ENCODE data around the gene TMC3.

TMC3 gene

GRCh38 chr15:81343371-81343770 is 30.6 kb downstream of the TMC3 start:
- DNase-seq, result no peak

GRCh38 chr15:81341351-81341750 is 32.7 kb downstream of the TMC3 start:
- DNase-seq, result no peak

GRCh38 chr15:81339851-81340250 is 34.2 kb downstream of the TMC3 start:
- DNase-seq, result no peak

- DNase-seq, result no peak
Measured at GRCh38 chr15:81339321-81339720, 34.7 kb downstream of the TMC3 start.

- peak; percentile 71 for DNase-seq
Measured at GRCh38 chr15:81338170-81339007, 35.6 kb downstream of the TMC3 start.

GRCh38 chr15:81337713-81338157 is 36.3 kb downstream of the TMC3 start:
- DNase-seq, result no peak

GRCh38 chr15:81337241-81337640 is 36.8 kb downstream of the TMC3 start:
- DNase-seq, result no peak

- no peak for DNase-seq
Measured at GRCh38 chr15:81336568-81336967, 37.4 kb downstream of the TMC3 start.

GRCh38 chr15:81335631-81336030 is 38.4 kb downstream of the TMC3 start:
- no peak for DNase-seq

- DNase-seq, result no peak
Measured at GRCh38 chr15:81334768-81335435, 39.1 kb downstream of the TMC3 start.

GRCh38 chr15:81333363-81333762 is 40.6 kb downstream of the TMC3 start:
- no peak for DNase-seq

- DNase-seq, result no peak
Measured at GRCh38 chr15:81332326-81332725, 41.7 kb downstream of the TMC3 start.

GRCh38 chr15:81331600-81331999 is 42.4 kb downstream of the TMC3 start:
- no peak for DNase-seq

- peak; percentile 73 for DNase-seq
Measured at GRCh38 chr15:81331141-81331540, 42.9 kb downstream of the TMC3 start.

GRCh38 chr15:81330366-81331090 is 43.5 kb downstream of the TMC3 start:
- no peak for DNase-seq

GRCh38 chr15:81329446-81329845 is 44.6 kb downstream of the TMC3 start:
- no peak for DNase-seq

- DNase-seq, result peak; percentile 50
Measured at GRCh38 chr15:81327516-81327915, 46.5 kb downstream of the TMC3 start.

- no peak for DNase-seq
Measured at GRCh38 chr15:81326466-81327212, 47.4 kb downstream of the TMC3 start.

- peak; percentile 94 for DNase-seq
Measured at GRCh38 chr15:81323944-81324881, 49.8 kb downstream of the TMC3 start, which contains the start of gene STARD5. Gene STARD5, minus strand, starts transcription at chr15:81324141. Its CDS starts 42 bp downstream, at chr15:81324099.

GRCh38 chr15:81323559-81323943 is 50.5 kb downstream of the TMC3 start:
- no peak for DNase-seq

GRCh38 chr15:81322676-81323253 is 51.2 kb downstream of the TMC3 start:
- DNase-seq, result no peak
